ENCODE data around the gene ZNF112.

The ZNF112 gene

DNA sequence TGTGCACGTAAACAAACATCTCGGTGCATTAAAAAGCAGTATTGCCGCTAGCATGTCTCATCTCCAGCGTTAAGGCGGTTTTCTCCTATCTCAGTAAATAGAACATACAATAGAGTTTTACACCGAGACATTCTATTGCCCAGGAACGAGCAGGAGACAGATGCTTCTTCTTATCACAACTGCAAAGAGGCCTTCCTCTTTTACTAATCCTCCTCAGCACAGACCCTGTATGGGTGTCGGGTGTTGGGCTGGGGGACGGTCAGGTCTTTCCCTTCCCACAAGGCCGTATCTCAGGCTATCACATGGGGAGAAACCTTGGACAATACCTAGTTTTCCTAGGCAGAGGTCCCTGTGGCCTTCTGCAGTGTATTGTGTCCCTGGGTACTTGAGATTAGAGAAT is 75.6 kb downstream of the ZNF112 start:
- TF ChIP-seq, protein P1, sequence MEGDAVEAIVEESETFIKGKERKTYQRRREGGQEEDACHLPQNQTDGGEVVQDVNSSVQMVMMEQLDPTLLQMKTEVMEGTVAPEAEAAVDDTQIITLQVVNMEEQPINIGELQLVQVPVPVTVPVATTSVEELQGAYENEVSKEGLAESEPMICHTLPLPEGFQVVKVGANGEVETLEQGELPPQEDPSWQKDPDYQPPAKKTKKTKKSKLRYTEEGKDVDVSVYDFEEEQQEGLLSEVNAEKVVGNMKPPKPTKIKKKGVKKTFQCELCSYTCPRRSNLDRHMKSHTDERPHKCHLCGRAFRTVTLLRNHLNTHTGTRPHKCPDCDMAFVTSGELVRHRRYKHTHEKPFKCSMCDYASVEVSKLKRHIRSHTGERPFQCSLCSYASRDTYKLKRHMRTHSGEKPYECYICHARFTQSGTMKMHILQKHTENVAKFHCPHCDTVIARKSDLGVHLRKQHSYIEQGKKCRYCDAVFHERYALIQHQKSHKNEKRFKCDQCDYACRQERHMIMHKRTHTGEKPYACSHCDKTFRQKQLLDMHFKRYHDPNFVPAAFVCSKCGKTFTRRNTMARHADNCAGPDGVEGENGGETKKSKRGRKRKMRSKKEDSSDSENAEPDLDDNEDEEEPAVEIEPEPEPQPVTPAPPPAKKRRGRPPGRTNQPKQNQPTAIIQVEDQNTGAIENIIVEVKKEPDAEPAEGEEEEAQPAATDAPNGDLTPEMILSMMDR (IDR thresholded peaks at IDR 0.05; ENCODE audit: low read depth, low read length), result no peak
- no peak overlapping the region for H3K4me3 ChIP-seq (ENCODE audit: low read depth, low read length)

DNA sequence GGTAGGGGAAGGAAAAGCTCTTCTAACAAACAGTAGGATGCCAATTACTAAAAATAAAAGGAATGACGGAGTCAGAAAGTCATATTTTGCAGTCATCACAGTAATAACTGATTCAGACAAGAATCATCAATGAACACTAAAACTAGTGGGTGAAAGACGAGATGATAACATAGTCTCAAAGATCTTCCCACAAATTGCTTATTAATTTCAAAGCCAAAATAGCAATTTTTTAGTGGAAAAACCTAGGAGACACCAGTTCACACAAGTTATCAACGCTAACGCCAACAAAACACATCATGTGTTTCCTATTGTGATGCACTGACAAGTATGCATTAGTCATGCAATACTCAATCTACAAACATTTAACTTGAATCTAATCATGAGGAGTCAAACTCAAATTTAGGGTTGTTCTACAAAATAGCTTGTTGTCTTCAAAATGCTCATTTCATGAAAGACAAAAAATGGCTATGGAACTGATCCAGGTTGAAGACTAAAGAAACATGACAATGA is 78.2 kb downstream of the ZNF112 start:
- TF ChIP-seq, protein P1 (IDR thresholded peaks at IDR 0.05; ENCODE audit: low read depth, low read length), result no peak

DNA sequence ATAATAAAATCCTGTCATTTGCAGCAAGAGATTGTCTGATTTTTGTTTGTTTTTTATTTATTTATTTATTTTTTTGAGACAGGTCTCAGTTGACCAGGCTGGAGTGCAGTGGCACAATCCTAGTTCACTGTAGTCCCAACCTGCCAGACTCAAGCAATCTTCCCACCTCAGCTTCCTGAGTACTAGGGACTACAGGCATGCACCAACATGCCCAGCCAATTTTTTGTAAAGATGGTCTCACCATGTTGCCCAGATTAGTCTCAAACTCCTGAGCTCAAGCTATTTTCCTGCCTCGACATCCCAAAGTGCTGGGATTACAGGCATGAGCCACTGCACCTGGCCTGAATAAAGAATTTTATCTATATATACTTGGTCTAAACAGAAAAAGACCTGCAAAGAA is 79.1 kb downstream of the ZNF112 start:
- TF ChIP-seq, protein P1 (IDR thresholded peaks at IDR 0.05; ENCODE audit: low read depth, low read length), result no peak
- H3K4me3 ChIP-seq (ENCODE audit: low read depth, low read length), result no peak overlapping the region

More for the DNA sequence above, 78.2 kb downstream of the ZNF112 start:
- no peak overlapping the region for H3K4me3 ChIP-seq (ENCODE audit: low read depth, low read length)
